SK-N-MC (cell line): ENCODE results near the gene SLC25A13.
"Not testable (repeated sequence)": the region's sequence is repeated elsewhere in the genome, so short reads cannot be mapped to it uniquely, and the experiment has no call there.

ENCODE experiments used
- DNase-seq: peaks from one replicate; pipeline ENCODE4 v3.0.0-alpha.2; 2011; ENCODE audit warnings: low read depth, low spot score
- H3K27ac ChIP-seq: fragments of 200-600 bp; sonication (generic); 2 replicates; pipeline ENCODE4 v1.5.1; 2016; ENCODE audit warnings: mixed run types
- H3K36me3 ChIP-seq: fragments of 200-600 bp; sonication (generic); 2 replicates; pipeline ENCODE4 v1.6.1; 2017; ENCODE audit warnings: antibody characterized with exemption, low read length, mixed read lengths; ENCODE audit not compliant: insufficient read depth
- H3K4me3 ChIP-seq: fragments of 200-600 bp; sonication (generic); 2 replicates; pipeline ENCODE4 v1.5.1; 2016
- H3K9ac ChIP-seq: fragments of 200-600 bp; sonication (generic); 2 replicates; pipeline ENCODE4 v1.8.0; 2017; ENCODE audit warnings: mixed run types, mixed read lengths; ENCODE audit not compliant: insufficient read length
- H3K9me3 ChIP-seq: fragments of 200-600 bp; sonication (generic); 2 replicates; pipeline ENCODE4 v1.6.1; 2017; ENCODE audit warnings: low read depth, mild to moderate bottlenecking, antibody characterized with exemption, low read length, moderate library complexity, mixed read lengths
- EZH2 ChIP-seq: fragments of 200-600 bp; sonication (generic); IDR thresholded peaks from one replicate; pipeline ENCODE4 v1.6.1; 2017; ENCODE audit warnings: antibody characterized with exemption
- FOXP2 ChIP-seq: optimal IDR thresholded peaks from 2 replicates; pipeline ENCODE3; 2011; ENCODE audit warnings: mild to moderate bottlenecking, moderate library complexity; ENCODE audit not compliant: insufficient read depth; ENCODE audit errors: extremely low read length, control extremely low read depth
- POLR2AphosphoS5 ChIP-seq: IDR thresholded peaks from 2 replicates; pipeline ENCODE4 v1.6.1; 2012; ENCODE audit warnings: mild to moderate bottlenecking, low read depth, low read length, borderline replicate concordance

Gene SLC25A13

DNA sequence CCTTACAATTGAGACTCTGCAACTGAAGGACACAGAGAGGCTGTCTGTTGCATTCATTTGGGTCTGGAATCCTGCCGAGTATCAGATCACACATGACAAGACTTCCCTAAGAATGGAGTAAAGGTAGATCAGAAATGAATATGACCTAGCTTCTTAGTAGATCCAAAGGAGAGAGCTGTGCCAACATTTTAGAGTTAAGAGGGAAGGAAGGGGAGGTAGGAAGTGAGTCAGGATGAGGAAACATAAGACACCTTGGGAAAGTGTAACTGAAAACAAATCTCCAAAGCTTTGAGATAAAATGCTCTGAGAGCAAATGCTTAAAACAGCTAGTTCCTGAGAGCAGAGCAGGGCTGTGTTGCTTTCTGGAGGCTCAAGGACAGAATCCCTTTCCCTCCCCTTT is 6.1 kb upstream of the SLC25A13 start:
- Histone ChIP-seq H3K4me3 (no peak overlapping the region), H3K27ac (no peak overlapping the region), H3K9me3 (no peaks in the 10 kb centered on the region), H3K9ac (no peak overlapping the region), H3K36me3 (no peaks in the 10 kb centered on the region)
- TF ChIP-seq POLR2AphosphoS5 = no peak
- no peak for TF ChIP-seq FOXP2
- no peak for DNase-seq

DNA sequence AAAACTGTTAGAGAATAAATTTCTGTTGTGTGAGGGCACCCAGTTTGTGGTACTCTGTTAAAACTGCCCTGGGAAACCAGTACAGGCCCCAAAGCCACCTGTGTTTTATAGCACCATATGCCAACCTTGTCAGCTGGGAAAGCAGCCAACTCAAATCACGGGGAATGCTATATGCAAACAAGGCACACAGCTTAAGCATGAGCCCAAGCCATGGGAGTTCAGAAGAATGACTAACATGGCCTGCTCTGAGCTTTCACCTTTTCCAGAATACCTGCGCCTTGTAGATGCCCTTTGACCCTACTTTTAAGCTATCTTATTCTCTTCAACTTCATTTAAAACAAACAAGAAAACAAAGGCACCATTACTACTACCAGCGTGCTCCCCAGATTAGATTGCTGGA is 5.5 kb upstream of the SLC25A13 start:
- Histone ChIP-seq H3K36me3 (no peaks in the 10 kb centered on the region), H3K4me3 (no peak overlapping the region), H3K9me3 (no peaks in the 10 kb centered on the region), H3K27ac (no peak overlapping the region), H3K9ac (no peak overlapping the region)
- TF ChIP-seq EZH2 (no peak), POLR2AphosphoS5 (no peak), FOXP2 (no peak)
- no peak for DNase-seq

- not testable (repeated sequence) for H3K27ac ChIP-seq, H3K36me3 ChIP-seq, H3K9ac ChIP-seq, H3K4me3 ChIP-seq, H3K9me3 ChIP-seq, DNase-seq
These were observed 4.9 kb upstream of the SLC25A13 start for GRCh38 chr7:96326752-96327151.

GRCh38 chr7:96322847-96323461 is 1.1 kb upstream of the SLC25A13 start:
- no peaks in the 10 kb centered on the region for H3K36me3 ChIP-seq
- no peak overlapping the region for H3K9ac ChIP-seq
- no peak for DNase-seq
- H3K4me3 ChIP-seq = no peak overlapping the region
- H3K9me3 ChIP-seq = no peaks in the 10 kb centered on the region
- TF ChIP-seq POLR2AphosphoS5 (no peak), FOXP2 (no peak), EZH2 (no peak)
- H3K27ac ChIP-seq = no peak overlapping the region

DNA sequence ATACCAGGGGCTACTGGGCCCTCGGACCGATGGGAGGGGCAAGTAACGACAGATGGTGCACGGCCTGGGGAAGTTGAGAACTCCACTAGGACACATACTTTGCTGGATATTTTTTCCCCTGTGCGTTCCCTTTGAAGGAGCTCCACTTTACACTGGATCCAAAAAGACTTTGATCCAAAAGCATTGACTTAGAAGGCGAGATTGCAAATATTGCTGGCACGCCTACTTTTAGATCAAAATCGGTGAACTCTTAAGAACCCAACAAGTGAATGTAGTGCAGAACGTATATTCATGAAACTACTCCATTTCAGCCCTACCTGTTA is 436 bp upstream of the SLC25A13 start:
- no peak overlapping the region for H3K9ac ChIP-seq
- peak overlapping the region; percentile 98 for H3K4me3 ChIP-seq
- H3K9me3 ChIP-seq = no peaks in the 10 kb centered on the region
- TF ChIP-seq POLR2AphosphoS5 (no peak), EZH2 (no peak), FOXP2 (no peak)
- no peak overlapping the region for H3K27ac ChIP-seq
- no peaks in the 10 kb centered on the region for H3K36me3 ChIP-seq
- no peak for DNase-seq

DNA sequence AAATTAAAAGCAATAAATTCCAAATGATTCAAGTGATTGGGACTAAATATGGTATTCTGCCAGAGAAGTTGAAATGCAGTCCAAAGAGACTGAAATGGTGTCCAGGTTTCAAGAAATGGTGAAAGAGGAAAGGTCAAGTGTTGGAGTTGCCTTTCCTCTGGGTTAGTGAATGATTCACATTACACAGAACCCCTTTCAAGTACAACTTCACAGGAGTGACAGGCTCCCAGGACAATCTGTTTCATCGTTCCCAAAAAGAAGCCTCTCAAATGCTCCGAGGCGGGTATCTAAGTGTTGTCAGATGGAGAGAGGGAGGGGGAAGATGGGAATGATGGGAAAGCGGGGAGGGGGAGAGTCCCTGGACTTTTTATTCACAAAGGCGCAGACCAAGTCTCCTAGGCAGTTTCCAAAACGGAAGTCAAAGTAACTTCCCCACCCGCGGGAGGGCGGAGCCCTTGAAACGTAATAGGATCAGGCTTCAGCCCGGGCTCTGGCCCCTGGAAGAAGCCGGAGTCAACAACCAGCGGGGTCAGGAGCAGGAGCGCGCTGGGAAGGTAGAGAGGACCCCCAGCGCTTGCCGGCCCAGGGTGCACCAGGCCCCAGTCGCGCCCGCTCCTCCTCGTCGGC is 754 bp downstream of the SLC25A13 start:
- H3K9ac ChIP-seq = peak overlapping the region; percentile 90
- H3K27ac ChIP-seq = peak overlapping the region; percentile 64
- H3K9me3 ChIP-seq = no peaks in the 10 kb centered on the region
- peak; percentile 89 for TF ChIP-seq POLR2AphosphoS5
- no peak for TF ChIP-seq EZH2
- peak overlapping the region; percentile 98 for H3K4me3 ChIP-seq
- no peaks in the 10 kb centered on the region for H3K36me3 ChIP-seq
- DNase-seq = peak; percentile 24

DNA sequence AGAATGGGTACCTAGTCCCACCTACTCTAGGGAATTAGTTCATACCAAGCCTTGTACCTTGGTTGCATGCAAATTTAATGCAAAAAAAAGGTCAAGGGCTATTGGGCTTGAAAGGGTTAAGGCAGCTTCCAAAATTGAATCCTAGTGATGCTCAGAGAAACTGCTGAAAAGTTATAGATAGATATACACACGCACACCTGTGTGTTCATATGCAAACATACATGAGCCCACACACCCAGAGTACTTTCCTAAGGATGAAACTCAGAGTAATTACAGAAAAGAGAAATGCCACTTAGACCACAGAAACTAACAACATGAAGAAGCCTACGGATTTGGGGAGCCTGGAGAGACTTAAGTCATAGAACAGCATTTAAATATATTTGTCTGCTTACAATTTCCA is 1.5 kb downstream of the SLC25A13 start:
- TF ChIP-seq POLR2AphosphoS5 (no peak), EZH2 (no peak), FOXP2 (no peak)
- Histone ChIP-seq H3K9ac (no peak overlapping the region), H3K4me3 (peak overlapping the region; percentile 98; the same call in 1 of the 2 replicates), H3K27ac (no peak overlapping the region), H3K36me3 (no peaks in the 10 kb centered on the region), H3K9me3 (no peaks in the 10 kb centered on the region)
- DNase-seq = no peak

DNA sequence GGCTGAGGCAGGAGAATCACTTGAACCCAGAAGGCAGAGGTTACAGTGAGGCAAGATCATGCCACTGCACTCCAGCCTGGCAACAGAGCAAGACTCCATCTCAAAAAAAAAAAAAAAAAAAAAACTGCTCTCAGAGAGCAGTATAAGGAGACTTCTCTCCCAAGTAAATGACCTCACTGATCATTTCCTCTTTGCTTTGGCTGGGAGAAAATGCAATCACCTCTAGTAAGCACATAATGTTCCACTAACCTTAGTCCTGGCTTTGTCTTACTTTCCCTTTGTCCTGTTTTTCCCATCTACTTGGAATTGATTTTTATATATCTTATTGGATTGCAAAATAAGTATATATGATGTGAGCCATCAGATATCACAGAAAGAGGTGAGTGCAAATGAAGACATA is 2.5 kb downstream of the SLC25A13 start:
- Histone ChIP-seq H3K4me3 (no peak overlapping the region), H3K27ac (no peak overlapping the region), H3K9ac (no peak overlapping the region), H3K36me3 (no peaks in the 10 kb centered on the region), H3K9me3 (no peaks in the 10 kb centered on the region)
- TF ChIP-seq POLR2AphosphoS5 (no peak), FOXP2 (no peak), EZH2 (no peak)
- no peak for DNase-seq

DNA sequence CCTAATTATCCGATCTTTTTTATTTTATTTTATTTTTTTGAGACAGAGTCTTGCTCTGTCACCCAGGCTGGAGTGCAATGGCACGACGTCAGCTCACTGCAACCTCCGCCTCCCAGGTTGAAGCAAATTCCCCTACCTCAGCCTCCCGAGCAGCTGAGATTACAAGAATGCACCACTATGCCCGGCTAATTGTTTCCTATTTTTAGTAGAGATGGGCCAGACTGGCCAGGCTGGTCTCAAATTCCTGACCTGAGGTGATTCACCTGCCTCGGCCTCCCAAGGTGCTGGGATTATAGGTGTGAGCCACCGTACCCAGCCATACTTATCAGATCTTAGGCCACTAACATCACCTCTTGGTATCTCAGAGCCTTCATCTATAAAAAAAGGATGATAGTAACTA is 4.9 kb downstream of the SLC25A13 start:
- Histone ChIP-seq H3K4me3 (no peak overlapping the region), H3K9ac (no peak overlapping the region), H3K9me3 (no peaks in the 10 kb centered on the region), H3K36me3 (no peaks in the 10 kb centered on the region), H3K27ac (no peak overlapping the region)
- TF ChIP-seq EZH2 = no peak
- TF ChIP-seq FOXP2 = no peak
- no peak for TF ChIP-seq POLR2AphosphoS5
- DNase-seq = no peak
